ENCODE measurements around the gene ZFP36L1.

ZFP36L1 gene, protein sequence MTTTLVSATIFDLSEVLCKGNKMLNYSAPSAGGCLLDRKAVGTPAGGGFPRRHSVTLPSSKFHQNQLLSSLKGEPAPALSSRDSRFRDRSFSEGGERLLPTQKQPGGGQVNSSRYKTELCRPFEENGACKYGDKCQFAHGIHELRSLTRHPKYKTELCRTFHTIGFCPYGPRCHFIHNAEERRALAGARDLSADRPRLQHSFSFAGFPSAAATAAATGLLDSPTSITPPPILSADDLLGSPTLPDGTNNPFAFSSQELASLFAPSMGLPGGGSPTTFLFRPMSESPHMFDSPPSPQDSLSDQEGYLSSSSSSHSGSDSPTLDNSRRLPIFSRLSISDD

DNA sequence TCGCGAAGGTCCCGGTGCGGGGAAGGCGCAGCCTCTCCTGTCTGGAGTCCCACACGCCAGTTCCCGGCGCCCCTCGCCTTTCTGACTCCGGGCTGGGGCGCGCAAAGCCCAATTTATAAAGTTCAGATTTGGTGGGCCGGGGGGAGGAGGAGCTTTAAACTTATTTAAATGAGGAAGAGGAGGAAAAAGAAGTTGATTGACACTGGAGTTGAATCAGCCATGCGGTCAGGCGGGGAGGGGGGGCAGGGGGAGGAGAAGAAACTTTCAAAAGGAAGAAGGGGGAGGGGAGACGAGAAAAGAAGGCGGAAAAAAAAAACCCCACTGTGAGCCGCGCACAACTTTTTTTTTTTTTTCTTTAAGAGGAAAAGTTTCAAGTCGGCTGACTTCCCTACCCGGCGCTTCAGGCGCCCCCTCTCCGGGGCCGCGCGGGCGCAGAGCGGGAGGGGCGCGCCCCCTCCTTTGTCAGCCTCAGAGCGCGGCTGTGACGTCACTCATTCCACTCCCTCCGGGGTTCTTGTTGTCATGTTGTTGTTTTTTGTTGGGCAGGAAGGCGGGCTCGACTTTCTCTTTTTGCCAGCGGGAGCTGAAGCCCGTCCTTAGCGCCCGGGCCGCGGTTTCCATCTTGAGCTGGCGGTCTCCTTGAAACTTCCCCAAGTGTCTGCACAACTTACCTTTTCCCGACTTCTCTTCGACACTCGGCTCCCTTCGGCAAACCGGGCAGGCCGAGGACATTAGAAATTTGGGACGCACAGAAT is at the start of gene ZFP36L1:
Gene ZFP36L1, minus strand, starts transcription at position 89 of the 755 bp plus-strand sequence. CDS start 129 bp downstream, outside the sequence.
- no peak for TF ChIP-seq TEAD4 (IDR thresholded peaks at IDR 0.05)
- TF ChIP-seq EGR1 (IDR thresholded peaks at IDR 0.05): no peak
- 0 out of 2 replicates have a peak, but pooled peaks have one; percentile 9 for TF ChIP-seq FOXM1 (IDR thresholded peaks at IDR 0.05; ENCODE audit: borderline replicate concordance, low read depth)
- TF ChIP-seq, protein P1, sequence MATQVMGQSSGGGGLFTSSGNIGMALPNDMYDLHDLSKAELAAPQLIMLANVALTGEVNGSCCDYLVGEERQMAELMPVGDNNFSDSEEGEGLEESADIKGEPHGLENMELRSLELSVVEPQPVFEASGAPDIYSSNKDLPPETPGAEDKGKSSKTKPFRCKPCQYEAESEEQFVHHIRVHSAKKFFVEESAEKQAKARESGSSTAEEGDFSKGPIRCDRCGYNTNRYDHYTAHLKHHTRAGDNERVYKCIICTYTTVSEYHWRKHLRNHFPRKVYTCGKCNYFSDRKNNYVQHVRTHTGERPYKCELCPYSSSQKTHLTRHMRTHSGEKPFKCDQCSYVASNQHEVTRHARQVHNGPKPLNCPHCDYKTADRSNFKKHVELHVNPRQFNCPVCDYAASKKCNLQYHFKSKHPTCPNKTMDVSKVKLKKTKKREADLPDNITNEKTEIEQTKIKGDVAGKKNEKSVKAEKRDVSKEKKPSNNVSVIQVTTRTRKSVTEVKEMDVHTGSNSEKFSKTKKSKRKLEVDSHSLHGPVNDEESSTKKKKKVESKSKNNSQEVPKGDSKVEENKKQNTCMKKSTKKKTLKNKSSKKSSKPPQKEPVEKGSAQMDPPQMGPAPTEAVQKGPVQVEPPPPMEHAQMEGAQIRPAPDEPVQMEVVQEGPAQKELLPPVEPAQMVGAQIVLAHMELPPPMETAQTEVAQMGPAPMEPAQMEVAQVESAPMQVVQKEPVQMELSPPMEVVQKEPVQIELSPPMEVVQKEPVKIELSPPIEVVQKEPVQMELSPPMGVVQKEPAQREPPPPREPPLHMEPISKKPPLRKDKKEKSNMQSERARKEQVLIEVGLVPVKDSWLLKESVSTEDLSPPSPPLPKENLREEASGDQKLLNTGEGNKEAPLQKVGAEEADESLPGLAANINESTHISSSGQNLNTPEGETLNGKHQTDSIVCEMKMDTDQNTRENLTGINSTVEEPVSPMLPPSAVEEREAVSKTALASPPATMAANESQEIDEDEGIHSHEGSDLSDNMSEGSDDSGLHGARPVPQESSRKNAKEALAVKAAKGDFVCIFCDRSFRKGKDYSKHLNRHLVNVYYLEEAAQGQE (IDR thresholded peaks at IDR 0.05; ENCODE audit: low read depth): no peak
- TF ChIP-seq CEBPB (IDR thresholded peaks at IDR 0.05): no peak
- TF ChIP-seq, protein P2, sequence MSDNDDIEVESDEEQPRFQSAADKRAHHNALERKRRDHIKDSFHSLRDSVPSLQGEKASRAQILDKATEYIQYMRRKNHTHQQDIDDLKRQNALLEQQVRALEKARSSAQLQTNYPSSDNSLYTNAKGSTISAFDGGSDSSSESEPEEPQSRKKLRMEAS (IDR thresholded peaks at IDR 0.05): peak; percentile 8; the same call in 1 of the 2 replicates
- peak; percentile 6 for TF ChIP-seq NFIC (IDR thresholded peaks at IDR 0.05)
- TF ChIP-seq TAF1 (IDR thresholded peaks at IDR 0.05; ENCODE audit: low read depth): peak; percentile 83
- TF ChIP-seq EP300 (IDR thresholded peaks at IDR 0.05; ENCODE audit: borderline replicate concordance): no peak
- no peak; the same call in 1 of the 2 replicates for TF ChIP-seq TCF12 (IDR thresholded peaks at IDR 0.05; ENCODE audit: low read depth)
- TF ChIP-seq RAD21 (IDR thresholded peaks at IDR 0.05; ENCODE audit: low read depth): no peak; the same call in 1 of the 2 replicates
- TF ChIP-seq ZBTB7A (IDR thresholded peaks at IDR 0.05; ENCODE audit: low read depth): peak; percentile 91; the same call in 1 of the 2 replicates
- TF ChIP-seq YY1 (IDR thresholded peaks at IDR 0.05; ENCODE audit: low read depth): no peak; the same call in none of the 2 replicates
- peak; percentile 61 for TF ChIP-seq CREB1 (IDR thresholded peaks at IDR 0.05; ENCODE audit: low read depth)
- TF ChIP-seq, protein P3, sequence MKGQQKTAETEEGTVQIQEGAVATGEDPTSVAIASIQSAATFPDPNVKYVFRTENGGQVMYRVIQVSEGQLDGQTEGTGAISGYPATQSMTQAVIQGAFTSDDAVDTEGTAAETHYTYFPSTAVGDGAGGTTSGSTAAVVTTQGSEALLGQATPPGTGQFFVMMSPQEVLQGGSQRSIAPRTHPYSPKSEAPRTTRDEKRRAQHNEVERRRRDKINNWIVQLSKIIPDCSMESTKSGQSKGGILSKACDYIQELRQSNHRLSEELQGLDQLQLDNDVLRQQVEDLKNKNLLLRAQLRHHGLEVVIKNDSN (IDR thresholded peaks at IDR 0.05): no peak

DNA sequence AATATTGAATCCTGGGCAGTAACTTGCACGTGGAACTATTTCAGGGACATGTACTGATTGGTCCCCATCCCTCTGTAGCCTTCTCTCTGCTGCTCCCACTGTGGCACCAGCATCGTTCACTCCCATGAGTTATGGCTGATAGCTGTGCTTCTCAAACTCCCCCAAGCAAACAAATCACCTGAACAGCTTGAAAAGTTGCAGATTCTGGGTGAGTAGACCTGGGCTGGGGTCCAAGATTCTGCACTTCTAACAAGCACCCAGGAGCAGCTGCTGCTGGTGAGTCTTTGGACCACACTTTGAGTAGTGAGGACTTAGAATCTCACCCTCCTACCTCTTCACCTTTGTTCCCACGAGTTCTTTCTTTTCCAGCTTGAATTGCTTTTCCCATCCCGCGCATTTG is 49.4 kb upstream of the ZFP36L1 start:
- TF ChIP-seq, protein P1 (IDR thresholded peaks at IDR 0.05; ENCODE audit: low read depth): no peak
- TF ChIP-seq TAF1 (IDR thresholded peaks at IDR 0.05; ENCODE audit: low read depth) (no peak), CEBPB (IDR thresholded peaks at IDR 0.05) (no peak), EP300 (IDR thresholded peaks at IDR 0.05; ENCODE audit: borderline replicate concordance) (no peak), EGR1 (IDR thresholded peaks at IDR 0.05) (no peak), NFIC (IDR thresholded peaks at IDR 0.05) (no peak), YY1 (IDR thresholded peaks at IDR 0.05; ENCODE audit: low read depth) (no peak), FOXM1 (IDR thresholded peaks at IDR 0.05; ENCODE audit: borderline replicate concordance, low read depth) (no peak), ZBTB7A (IDR thresholded peaks at IDR 0.05; ENCODE audit: low read depth) (no peak)
- TF ChIP-seq, protein P3 (IDR thresholded peaks at IDR 0.05): no peak

DNA sequence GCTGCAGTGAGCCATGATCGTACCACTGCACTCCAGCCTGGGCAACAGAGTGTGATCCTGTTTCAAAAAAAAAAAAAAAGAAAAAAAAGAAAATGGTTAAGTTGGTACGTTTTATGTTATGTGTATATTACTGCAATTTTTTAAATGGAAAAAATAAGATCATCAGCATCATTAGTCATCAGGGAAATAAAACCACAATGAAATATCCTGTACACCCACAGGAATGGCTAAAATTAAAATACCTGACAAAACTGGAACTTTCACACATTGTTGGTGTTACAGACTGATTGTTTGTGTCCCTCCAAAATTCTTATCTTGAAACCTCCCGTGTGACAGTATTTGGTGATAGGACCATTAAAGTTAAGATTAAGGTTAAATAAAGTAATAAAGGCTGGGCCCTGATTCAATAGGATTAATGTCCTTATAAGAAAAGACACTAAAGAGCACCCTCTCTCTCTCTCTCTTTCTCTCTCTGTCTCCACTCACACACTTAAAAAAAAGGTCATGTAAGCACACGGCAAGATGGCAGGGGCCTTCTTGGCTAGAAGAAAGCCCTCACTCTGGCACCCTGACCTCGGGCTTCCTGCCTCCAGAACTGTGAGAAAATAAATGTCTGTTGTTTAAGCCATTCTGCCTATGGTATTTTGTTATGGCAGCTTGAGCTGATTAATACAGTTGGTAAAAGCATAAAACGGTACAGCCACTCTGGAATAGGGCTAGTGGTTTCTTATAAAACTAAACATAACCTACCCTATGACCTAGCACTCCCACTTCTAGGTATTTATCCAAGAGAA is 48.3 kb upstream of the ZFP36L1 start:
- no peak for TF ChIP-seq ZBTB7A (IDR thresholded peaks at IDR 0.05; ENCODE audit: low read depth)
- TF ChIP-seq TAF1 (IDR thresholded peaks at IDR 0.05; ENCODE audit: low read depth): no peak
- no peak for TF ChIP-seq YY1 (IDR thresholded peaks at IDR 0.05; ENCODE audit: low read depth)
- no peak for TF ChIP-seq CEBPB (IDR thresholded peaks at IDR 0.05)
- TF ChIP-seq EP300 (IDR thresholded peaks at IDR 0.05; ENCODE audit: borderline replicate concordance): no peak
- no peak for TF ChIP-seq RAD21 (IDR thresholded peaks at IDR 0.05; ENCODE audit: low read depth)
- TF ChIP-seq, protein P1 (IDR thresholded peaks at IDR 0.05; ENCODE audit: low read depth): no peak
- TF ChIP-seq EGR1 (IDR thresholded peaks at IDR 0.05): no peak
- TF ChIP-seq, protein P2 (IDR thresholded peaks at IDR 0.05): no peak
- no peak for TF ChIP-seq NFIC (IDR thresholded peaks at IDR 0.05)
- TF ChIP-seq, protein P3 (IDR thresholded peaks at IDR 0.05): no peak
- no peak for TF ChIP-seq FOXM1 (IDR thresholded peaks at IDR 0.05; ENCODE audit: borderline replicate concordance, low read depth)

Measured in Ishikawa (cell line).